Measurements from ENCODE around the gene KIF3B.
"Not testable (repeated sequence)": the region's sequence is repeated elsewhere in the genome, so short reads cannot be mapped to it uniquely, and the experiment has no call there.

The KIF3B gene

GRCh38 chr20:32333181-32333987, 55.9 kb downstream of the KIF3B start:
- DNase-seq = no peak

- no peak for DNase-seq
Measured at GRCh38 chr20:32333988-32334885, 56.8 kb downstream of the KIF3B start.

- DNase-seq = peak; percentile 27
Measured at GRCh38 chr20:32336918-32337347, 59.5 kb downstream of the KIF3B start.

GRCh38 chr20:32337937-32338661, 60.6 kb downstream of the KIF3B start:
- DNase-seq = no peak

- no peak for DNase-seq
Measured at GRCh38 chr20:32338665-32339064, 61.2 kb downstream of the KIF3B start.

GRCh38 chr20:32339116-32339515, 61.7 kb downstream of the KIF3B start:
- no peak for DNase-seq

- DNase-seq = not testable (repeated sequence)
Measured at GRCh38 chr20:32341053-32341452, 63.6 kb downstream of the KIF3B start.

- peak; percentile 17 for DNase-seq
Measured at GRCh38 chr20:32343439-32343838, 66.0 kb downstream of the KIF3B start.

- DNase-seq = peak; percentile 74
Measured at GRCh38 chr20:32344835-32345506, 67.5 kb downstream of the KIF3B start.

GRCh38 chr20:32348207-32348606, 70.8 kb downstream of the KIF3B start:
- no peak for DNase-seq

GRCh38 chr20:32350421-32350820, 73.0 kb downstream of the KIF3B start:
- DNase-seq = no peak

GRCh38 chr20:32352121-32352720, 74.8 kb downstream of the KIF3B start:
- no peak for DNase-seq

GRCh38 chr20:32353848-32354496, 76.5 kb downstream of the KIF3B start:
- DNase-seq = no peak

- no peak for DNase-seq
Measured at GRCh38 chr20:32354592-32355416, 77.4 kb downstream of the KIF3B start.

- no peak for DNase-seq
Measured at GRCh38 chr20:32355417-32355841, 78.0 kb downstream of the KIF3B start.

GRCh38 chr20:32355907-32356621, 78.6 kb downstream of the KIF3B start:
- DNase-seq = not testable (repeated sequence)

- DNase-seq = peak; percentile 28
Measured at GRCh38 chr20:32356622-32357374, 79.3 kb downstream of the KIF3B start.

- DNase-seq = peak; percentile 82
Measured at GRCh38 chr20:32357375-32357868, 80.0 kb downstream of the KIF3B start.

Data from NCI-H146 (cell line).